ENCODE data around the gene TMEM94. TPM values are rescaled to one million over a fixed set of nuclear protein-coding genes. Genes with fewer than 3 reads are reported as not detected.

TMEM94 gene
- total and polyA plus RNA-seq, 2 of the 13 experiments (the other 11 are each of a cell fraction or from before 2014, with no cell fraction given) = 32.6 to 134 TPM

- TF ChIP-seq ZBTB40 (IDR thresholded peaks at IDR 0.05) (no peak), ZBTB40 (CRISPR knock-in tag; IDR thresholded peaks at IDR 0.05) (no peak; the same call in 1 of the 2 replicates), GATAD1 (CRISPR knock-in tag; IDR thresholded peaks at IDR 0.05) (peak; percentile 78), GATA4 (IDR thresholded peaks at IDR 0.05; ENCODE audit: borderline replicate concordance, low read depth) (no peak), CENPT (CRISPR knock-in tag; IDR thresholded peaks at IDR 0.05; ENCODE audit: low read depth) (no peak), ZNF101 (CRISPR knock-in tag; IDR thresholded peaks at IDR 0.05; ENCODE audit: borderline replicate concordance, low read depth) (no peak), PRMT3 (CRISPR knock-in tag; IDR thresholded peaks at IDR 0.05; ENCODE audit: borderline replicate concordance, low read depth) (no peak; the same call in 1 of the 2 replicates), GMEB2 (CRISPR knock-in tag; IDR thresholded peaks at IDR 0.05; ENCODE audit: low read depth) (no peak; the same call in none of the 2 replicates), ZNF605 (CRISPR knock-in tag; IDR thresholded peaks at IDR 0.05) (peak; percentile 50; the same call in 1 of the 2 replicates), ZFP37 (CRISPR knock-in tag; IDR thresholded peaks at IDR 0.05; ENCODE audit: borderline replicate concordance) (no peak; the same call in 1 of the 2 replicates), DMTF1 (CRISPR knock-in tag; IDR thresholded peaks at IDR 0.05) (no peak), CCAR2 (optimal IDR thresholded peaks at IDR 0.05; ENCODE audit: low read depth, low read length) (no peak), POLR2AphosphoS2 (IDR thresholded peaks at IDR 0.05; ENCODE audit: low read depth, low read length) (no peak), ZNF460 (CRISPR knock-in tag; IDR thresholded peaks at IDR 0.05; ENCODE audit: borderline replicate concordance) (no peak; the same call in 1 of the 2 replicates), ZNF670 (CRISPR knock-in tag; IDR thresholded peaks at IDR 0.05; ENCODE audit: borderline replicate concordance) (peak; percentile 76; the same call in 1 of the 2 replicates), MAF1 (CRISPR knock-in tag; IDR thresholded peaks at IDR 0.05; ENCODE audit: borderline replicate concordance) (0 out of 2 replicates have a peak, but pooled peaks have one; percentile 58), JDP2 (CRISPR knock-in tag; IDR thresholded peaks at IDR 0.05; ENCODE audit: borderline replicate concordance) (no peak)
These were observed at the start of gene TMEM94 (continued) for GRCh38 chr17:75456417-75457046.

Measured in HepG2 (cell line).